Mesenteric fat pad (tissue), 1 donor: Measurements from ENCODE around the gene ZNF236. TPM values are rescaled to one million over a fixed set of nuclear protein-coding genes. Genes with fewer than 3 reads are reported as not detected.
"Not testable (repeated sequence)": the region's sequence is repeated elsewhere in the genome, so short reads cannot be mapped to it uniquely, and the experiment has no call there.

ENCODE experiments used
- DNase-seq: peaks from one replicate; pipeline ENCODE4 v3.0.0-alpha.2; 2020; ENCODE audit warnings: low spot score
- total RNA-seq: library from RNA; stranded (reverse); fragmentation: NEBNext Ultra II Directional; extraction: Animal tissue kit (Norgen Biotek cat#: 25700); gene quantifications from one replicate; pipeline ENCODE4 v1.2.1, GENCODE V29; 2021
- donor health status: DM: yes; HTN: yes; CAD: no.

Gene ZNF236
- total RNA-seq, 1 donor from 2014 or later = 14.5 TPM

DNA sequence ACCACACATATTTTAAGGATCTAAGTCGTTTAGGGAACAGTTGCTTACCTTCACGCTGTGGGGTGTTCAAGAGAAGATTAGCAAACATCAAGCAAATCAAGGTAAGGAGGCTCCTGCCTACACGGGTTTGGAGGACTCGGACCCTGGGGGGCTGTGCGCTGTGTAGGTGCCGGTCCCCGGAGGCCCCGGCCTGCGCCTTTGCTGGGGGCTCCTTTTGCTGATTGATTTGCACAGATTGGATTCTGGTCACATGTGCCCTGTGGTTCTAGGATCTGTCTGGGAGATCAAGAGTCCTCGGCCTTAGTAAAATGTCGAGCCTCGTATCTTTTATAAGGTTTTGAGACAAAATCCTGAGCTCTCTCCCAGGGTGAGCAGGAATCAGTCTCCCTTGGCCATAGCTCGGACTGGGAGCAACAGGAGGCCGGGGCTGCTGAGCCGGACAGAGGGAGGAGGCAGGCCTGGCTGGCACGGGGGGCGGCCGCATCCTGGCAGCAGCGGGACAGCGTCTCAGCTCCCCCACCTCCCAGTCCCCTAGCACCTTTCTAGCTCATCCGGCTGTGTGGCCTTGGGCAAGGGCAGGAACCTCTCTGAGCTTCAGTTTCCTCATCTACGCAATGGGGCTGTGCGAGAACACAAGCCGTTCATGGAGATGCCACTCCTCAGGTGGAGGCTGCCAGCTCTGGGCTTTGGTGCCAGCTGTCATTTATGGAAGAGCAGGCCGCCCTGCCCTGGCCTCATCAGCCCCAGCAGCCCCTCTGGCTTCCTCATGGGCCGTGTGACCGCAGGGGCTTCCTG lies 163.0 kb downstream of the ZNF236 start:
- no peak for DNase-seq

DNA sequence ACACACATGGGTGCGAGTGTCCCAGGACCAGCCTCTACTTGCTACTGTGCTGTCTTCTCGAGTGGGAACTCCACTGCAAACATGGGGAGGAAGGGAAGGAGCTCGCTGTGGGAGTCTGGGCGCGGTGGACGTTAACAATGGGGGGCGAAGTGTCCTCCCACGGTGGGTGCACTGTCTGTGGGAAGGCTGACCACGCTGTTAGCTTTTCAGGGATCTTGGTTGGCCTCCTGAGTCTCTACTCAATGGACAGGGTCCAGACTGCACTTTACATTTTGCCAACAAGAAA lies 163.5 kb downstream of the ZNF236 start:
- DNase-seq = no peak

DNA sequence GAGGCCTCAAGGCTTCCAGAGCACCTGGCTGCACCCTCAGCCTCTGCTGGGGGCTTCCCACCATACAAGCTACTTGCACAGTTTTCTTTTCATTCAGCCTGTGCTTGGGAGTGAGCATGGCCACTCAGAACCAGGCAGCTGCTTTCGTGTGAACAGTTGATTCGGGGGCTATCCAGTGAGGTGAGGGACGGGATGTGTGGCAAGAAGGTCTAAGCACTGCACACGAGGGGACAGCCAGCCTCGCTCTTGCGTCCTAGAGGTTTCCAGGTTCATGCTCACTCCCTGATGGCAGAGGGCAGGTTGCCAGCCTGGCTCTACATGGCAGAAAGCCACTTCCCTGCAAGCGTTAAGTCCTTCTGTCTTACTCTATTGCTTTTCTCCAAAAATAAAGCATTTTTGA lies 164.0 kb downstream of the ZNF236 start:
- DNase-seq = no peak

DNA sequence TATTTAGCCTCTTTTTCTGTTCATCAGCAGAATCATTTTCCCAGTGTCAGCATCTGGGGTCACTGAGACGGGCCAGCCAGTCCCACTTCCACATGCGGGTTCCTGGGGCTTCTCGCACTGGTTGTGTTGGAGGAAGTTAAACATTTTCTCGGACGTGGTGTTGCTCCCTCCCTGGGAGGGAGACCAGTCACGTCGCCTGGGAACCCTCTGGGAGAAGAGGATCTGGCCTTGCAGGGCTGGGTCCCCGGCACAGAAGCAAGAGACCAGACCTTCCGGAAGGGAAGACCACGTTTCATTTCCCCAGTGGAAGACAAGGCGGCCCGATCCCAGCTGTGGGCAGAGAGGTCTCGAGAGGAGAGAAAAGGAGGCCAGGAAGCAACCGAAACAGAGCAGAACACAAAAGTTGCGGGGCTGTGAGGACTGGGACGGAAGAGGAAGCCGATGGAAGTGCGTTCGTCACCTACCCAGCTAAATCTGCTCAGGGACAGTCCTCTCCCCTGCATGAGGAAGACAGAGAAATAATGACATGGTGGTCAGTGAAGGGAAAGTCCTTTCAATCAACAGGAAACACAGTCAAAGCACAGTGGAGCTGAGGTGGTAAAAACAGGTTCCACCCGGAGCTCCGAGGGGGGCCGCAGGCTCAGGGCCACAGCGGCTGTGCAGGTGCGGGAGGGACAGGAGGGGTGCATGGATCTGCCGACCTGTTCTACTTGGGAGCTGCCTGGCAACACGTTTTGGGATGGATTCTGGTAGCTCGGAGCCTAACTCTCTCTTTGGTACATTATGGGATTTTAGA lies 165.9 kb downstream of the ZNF236 start:
- DNase-seq = no peak

DNA sequence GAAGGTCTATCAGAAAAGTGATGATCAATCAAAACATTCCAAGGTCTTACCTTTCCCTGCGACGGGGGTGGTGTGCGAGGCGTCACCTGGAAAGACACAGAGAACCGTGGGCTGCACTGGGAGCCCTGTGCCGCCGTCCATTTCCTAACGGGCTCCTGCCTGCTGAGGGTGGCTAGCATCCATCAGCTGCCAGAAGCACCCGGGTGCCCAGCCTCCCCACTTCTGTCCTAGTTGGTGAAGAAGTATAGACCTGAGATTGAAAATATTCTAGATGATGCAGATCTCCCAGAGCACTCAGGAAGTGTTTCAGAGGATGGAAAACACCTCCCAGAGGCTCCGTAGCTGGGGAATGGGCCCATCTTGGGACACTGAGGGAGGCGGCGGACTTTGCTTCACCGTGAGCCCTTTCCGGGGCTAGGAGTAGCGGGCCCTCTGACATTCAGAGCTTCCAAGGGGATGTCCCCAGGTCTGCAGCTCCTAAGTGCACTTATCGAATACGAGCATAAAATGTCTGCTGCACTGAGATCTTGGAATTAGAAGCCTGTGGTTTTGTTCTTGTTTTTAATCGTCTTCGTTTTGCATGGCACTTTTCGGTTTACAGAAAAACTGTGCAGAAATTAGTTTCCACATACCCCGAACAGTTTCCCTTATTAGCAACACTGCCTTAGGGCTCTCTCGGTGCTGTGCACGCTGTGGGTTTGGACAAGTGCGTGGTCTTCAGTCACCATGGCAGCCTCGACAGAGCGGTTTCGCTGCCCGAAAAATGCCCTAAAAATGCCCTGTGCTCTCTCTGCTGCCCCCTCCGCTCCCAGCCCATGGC lies 166.7 kb downstream of the ZNF236 start:
- no peak for DNase-seq

DNA sequence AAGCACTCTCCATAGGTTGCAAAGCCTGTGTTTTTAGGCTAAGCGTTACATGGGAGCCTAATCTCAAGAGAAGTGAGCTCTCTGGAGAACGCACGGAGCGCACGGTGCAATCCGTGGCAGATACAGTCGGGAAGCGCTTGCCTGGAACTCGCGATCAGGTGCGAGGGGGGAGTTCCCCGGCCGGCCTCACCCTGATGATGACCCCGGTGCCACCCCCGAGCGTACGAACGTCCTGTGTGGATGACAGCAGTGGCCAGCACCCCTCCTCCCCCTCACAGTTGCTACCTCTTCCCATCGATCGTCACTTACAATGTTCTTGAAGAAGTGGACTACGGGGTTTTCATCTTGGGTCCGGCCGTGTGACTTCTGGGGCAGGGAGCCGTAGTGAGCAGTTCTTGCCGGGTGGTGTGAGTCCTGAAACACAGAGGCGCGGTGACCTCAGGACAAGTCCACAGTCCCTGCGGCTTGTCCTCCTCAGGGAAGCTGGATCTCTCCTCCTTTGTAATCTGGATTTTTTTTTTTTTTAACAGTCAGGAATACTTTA lies 167.4 kb downstream of the ZNF236 start:
- no peak for DNase-seq

DNA sequence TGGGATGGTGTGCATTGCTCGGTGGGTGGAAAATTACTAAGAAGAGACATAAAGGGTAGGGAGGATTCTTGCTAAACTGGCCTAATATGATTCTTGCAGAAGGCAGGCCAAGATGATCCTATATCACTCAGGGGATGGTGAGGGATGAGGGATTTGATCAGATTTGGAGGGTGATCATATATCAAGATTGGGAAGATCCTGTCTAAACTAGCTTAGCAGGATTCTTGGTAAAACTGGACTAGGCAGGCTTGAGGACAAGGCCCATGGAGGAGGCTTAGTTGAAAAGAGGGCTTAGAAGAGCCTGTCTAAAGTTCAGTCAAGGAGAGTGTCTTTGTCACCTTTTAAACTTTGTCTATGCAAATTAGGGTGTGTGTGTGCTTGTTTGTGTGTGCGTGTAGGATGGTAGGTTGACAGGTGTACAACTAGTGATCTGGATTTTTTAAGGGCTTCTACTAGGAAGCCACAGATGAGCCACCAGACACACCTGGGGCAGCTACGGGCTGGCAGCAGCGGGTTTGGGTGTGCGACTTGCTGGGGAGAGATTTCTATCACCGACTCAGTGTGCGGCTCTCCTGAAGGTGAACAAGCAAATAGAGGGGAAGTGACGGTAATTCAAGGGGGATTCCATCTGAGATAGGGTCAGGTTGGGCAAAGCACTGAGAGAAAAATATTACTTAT lies 168.1 kb downstream of the ZNF236 start:
- not testable (repeated sequence) for DNase-seq

DNA sequence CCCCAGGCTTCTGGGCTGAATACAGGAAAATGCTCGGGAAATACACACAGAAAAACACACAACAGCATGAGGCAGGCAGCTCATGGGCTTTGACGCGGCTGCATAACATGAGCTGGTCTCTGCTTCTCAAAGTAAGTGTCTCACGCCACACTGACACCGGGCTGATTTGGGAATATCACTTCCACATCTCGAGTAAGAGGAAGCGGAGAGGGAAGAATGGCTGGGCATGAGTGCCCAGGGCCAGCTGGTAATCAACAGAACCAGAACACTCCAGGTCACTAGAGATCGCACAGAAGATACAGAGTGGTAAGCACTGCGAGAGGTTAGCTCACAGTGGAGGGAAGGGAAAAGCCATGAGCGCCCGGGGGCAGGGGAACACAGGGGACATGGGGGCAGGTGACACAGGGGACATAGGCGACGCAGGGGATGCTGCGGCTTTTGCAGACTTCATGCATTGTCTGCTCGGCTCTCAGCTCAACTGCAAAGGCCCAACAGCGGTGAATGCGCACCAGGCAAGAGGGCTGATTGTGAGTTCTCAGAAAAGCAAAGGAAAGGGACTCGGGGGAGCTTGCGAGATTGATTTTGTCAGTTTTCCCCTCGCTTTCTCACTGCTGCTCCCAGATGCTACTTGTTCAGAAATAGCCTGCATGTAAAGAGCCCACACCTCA lies 168.8 kb downstream of the ZNF236 start:
- DNase-seq = no peak

DNA sequence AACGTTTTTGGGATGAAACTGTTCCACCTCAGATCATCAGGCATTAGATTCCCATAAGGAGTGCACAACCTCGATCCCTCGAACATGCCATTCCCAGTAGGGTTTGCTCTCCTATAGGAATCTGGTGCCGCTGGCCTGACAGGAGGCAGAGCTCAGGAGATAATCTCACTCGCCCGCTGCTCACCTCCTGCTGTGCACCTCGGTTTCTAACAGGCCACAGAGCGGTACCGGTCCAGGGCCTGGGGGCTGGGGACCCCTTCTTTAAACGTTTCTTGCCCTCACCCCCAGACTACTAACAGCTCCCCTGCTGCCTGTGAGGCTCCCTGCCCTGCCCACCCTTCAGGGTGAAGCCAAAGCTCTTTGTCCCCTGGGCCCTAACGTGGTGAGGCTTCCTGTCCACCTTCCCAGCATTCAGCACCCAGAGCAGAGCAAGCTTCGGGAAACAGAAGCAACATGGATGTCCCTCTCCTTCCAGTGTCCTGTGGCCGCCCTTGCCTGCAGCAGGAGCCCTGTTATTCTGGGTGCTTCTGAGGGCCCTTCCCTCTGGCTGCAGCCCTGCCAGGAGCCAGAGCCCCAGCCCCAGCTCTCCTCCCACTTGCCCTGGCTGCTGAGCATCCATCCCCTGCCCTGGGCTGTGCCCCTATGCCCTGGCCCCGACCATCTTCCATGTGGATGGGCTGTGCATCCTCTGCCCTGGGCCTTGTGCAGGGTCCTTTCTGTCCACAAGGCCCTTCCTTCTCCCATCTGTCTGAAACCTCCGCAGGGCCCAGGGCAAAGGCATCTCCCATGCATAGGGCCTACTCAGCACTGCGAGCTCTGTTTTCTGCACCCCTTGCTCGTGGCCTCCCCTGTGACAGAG lies 170.1 kb downstream of the ZNF236 start:
- DNase-seq = no peak

DNA sequence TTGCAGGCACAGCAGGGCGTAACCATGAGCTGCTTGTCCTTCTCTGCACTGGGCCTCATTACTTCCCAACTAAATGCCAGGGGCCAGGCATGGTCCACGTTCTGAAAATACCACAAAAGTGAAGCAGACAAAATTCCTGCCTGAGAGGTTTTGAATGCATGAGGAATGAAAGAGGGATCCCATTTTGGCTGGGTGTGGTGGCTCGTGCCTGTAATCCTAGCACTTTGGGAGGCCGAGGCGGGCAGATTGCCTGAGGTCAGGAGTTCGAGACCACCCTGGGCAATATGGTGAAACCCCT lies 170.7 kb downstream of the ZNF236 start:
- no peak for DNase-seq

DNA sequence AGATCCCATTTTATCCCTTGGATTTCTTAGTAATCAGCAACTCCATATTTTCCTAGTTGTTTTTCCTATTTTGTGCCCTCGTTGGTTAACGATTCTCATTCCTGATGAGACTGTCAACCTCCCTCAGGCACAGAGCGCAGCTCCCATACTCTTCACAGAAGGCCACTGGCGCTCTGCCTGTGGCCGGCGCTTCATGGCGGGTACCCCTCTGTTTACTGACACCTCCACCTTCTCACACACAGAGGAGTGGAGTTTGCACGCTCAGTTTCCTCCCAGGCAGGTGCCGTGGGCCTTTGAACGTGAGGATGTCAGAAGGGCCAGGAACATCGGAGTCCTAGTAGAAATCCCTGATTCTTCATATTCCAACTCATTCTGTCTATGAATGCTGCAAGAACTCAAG lies 171.2 kb downstream of the ZNF236 start:
- DNase-seq = no peak

DNA sequence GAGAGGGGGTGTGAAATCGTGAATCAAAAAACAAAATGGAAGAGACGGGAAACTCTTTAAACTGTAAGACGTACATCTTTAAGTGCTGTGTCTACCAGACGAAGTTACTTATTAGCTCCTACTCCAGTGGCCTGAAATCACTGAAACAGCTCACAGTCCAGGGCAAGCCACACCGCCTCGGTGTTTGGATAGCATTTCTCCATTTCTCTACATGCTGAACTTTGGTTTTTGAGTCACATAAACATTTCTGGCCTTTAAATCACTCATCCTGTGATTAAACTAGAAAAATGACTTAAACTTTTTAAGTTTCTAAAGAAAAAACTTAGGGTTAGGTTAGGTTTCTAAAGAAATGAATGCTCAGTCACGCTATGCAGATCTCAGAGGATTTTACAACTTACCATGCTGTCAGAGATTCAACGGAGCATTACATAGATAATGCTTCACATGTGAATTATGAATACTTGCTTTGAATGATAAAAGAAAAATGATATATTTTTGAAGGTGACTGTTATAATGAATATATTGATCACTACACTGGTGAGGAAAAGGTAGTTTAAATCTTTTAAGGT lies 171.8 kb downstream of the ZNF236 start:
- DNase-seq = no peak

DNA sequence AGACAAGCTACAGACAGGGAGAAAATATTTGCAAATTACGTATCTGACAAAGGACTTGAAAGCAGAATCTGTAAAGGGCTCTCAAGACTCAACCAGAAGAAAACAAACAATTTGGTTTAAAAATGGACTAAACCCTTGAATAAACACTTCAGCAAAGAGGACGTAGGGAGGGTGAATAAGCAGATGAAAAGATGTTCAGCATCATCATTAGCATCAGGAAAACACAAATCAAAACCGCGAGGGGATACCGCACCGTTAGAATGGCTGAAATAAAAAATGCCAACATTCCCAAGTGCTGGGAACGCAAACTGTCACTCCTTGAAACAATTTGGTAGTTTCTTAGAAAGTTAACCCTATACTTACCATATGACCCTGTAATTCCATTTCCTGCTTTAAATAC lies 173.5 kb downstream of the ZNF236 start:
- no peak for DNase-seq

DNA sequence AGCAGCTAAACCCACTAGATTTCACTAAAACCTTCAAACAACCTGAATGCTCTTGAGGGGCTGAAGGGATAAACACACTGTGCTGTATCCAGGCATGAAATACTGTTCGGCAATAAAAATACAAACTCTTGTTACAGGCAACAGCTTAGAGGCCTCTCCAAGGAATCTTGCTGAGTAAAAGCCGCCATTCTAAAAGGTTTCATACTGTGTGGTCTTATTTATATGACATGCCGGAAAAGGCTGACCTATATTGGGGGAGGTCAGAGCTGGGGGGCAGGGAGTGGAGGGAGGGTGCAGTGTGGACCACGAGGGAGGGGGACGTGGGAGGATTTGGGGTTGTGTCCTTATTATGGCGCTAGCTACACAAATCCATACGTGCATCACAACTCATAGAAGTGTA lies 174.1 kb downstream of the ZNF236 start:
- DNase-seq = no peak

DNA sequence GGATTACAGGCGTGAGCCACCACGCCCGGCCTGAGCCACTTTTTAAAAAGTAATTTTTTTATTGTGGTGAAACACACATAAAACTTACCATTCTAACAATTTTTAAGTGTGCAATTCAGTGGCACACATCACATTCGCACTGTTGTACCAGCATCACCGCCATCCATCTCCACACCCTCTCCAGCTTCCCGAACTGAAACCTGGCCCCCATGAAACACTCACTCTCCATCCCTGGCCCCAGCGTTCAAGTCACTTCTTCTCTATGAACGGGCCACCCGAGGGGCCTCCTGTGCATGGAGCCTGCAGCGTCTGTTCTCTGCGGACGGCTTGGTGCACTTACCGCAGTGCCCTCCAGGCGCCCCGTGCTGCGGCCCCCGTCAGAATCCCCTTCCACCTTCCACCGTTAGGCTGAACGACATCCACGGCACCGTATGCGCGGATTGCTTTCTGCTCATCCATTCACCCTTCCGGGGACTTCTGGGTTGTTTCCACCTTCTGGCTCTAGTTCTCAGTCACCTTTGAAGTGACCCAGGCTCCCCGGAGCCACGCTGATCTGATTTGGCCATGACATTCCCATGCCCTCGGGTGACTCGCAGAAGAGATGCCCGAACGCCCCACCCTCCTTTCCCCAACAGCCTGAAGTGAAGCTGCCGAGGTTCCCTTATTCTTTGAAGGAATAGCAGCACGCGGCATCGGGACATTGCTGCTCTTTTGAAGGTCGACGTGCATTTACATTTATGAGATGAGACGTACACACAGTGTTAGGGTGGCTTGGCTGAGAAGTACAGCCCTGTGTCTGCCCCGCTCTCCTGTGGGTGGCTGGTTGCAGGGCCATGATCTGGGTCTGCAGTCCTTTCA lies 175.8 kb downstream of the ZNF236 start:
- no peak for DNase-seq

DNA sequence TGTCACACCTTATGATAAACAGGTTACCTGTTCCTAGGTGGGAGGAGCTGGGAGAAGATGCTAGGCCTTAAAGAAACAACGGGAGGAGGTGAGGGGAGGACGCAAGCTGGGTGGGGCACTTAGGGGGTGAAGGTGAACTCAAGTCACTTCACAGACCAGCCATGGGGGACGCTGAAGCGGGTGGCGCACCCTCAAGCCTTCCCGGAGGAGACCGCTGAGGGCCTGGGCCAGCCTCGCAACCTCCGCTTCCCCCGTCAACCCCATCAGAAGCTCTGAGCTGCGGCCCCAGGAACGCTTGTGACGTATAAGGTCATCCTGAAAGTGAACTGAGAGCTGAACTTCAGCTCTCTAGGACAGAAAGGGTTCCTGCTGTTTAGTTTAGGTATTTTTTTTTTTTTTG lies 176.7 kb downstream of the ZNF236 start:
- no peak for DNase-seq

DNA sequence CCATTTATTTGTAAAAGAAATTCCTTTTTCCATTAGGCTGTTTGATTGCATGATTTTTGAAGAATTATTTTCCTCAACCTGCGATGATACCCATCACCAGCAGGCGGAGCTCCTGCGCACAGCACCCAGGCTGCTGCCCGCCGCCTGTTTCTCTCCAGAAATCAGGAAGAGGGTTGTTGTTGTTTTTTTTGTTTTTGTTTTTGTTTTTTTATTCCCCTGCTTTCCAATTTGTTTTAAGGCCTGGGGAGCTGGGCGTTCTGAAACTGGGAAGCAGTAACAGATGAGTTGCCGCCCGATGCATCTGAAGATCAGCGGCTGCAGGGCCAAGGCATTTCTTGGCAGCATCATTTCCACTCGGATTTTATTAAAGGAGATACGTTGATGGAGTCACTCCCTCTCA lies 178.2 kb downstream of the ZNF236 start:
- DNase-seq = no peak

DNA sequence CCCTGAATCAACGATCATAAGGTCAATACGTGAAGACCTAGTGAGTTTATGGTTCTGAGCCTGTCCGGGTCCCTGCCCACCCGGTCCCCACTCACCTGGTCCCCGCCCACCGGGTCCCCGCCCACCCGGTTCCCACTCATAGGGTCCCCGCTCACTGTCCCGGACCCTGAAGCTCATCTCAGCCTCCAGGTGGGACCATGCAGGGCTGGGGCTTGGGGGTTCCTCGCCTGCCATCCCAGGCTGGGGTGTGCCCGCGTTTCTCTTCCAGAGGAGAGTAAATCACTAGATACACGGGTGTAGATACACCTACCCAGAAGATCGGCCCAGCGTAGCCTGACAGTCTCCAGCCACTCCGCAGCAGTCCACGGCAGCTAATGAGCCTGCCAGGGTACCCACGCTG lies 178.7 kb downstream of the ZNF236 start:
- no peak for DNase-seq

DNA sequence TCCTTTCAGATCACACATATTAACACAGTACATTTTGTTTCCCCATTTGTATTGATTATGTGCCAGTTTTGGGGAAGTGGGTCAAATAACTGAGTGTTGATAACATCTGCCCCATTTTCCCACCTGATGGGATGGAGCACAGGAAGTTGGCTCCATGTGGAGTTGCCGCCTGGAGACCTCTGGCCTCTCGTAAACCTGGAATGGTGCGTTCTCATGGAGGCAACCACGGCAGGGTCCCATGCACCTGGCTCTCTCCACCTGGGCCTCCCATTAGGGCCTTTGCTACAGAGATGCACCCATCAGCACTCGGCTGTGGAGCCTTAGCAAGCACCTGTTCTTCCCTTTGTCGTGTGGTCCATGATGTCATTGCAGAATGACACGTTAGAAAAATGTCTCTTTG lies 179.6 kb downstream of the ZNF236 start:
- DNase-seq = no peak
